ENCODE measurements around the gene LPP.
A peak's percentile ranks its signal among the peaks of the same experiment; 100 is the strongest.

Gene LPP

GRCh38 chr3:188469228-188469885, 315.4 kb downstream of the LPP start:
- DNase-seq: peak in 7 of 56 donors; percentile 2 to 13 (median 8)

- no peak for DNase-seq
Observed at GRCh38 chr3:188470508-188471130, 316.7 kb downstream of the LPP start.

DNA sequence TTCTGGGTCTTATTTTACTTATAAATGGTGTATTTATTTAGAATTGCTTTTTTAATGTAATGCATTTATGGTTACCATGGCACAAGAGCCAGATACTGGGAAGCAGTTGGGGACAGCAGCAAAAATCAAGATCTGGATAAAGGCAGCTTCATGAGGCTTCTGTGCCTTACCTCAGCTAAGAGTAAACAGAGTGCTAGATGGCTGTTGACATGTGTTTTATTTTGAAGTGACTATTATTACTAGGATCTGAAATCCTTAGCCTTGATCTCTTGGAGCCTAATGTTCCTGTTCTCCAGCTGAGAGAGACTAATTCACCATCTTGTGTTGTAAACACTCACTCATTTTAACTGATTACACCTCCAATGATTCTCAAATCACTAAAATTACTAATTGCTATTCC, 317.8 kb downstream of the LPP start:
- no peak for DNase-seq

DNA sequence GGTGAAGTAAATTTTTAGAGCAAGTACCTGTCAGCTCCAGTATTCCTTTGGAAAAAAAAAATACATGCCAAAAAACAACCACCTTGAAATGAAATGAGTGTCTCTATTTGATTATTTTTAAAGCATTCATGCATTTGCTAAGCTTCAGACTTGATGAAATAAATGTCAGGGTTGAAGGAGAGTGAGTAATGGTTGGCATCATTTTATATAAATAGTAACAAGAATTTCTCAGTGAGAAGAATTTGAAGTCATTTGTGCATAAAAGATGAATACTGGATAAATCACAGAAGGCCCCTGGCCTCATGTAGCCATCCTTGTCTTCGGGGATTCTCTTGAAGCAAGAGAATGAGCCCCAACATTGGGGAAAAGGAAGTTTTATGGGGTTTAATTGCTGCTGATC, 318.4 kb downstream of the LPP start:
- no peak for DNase-seq

DNA sequence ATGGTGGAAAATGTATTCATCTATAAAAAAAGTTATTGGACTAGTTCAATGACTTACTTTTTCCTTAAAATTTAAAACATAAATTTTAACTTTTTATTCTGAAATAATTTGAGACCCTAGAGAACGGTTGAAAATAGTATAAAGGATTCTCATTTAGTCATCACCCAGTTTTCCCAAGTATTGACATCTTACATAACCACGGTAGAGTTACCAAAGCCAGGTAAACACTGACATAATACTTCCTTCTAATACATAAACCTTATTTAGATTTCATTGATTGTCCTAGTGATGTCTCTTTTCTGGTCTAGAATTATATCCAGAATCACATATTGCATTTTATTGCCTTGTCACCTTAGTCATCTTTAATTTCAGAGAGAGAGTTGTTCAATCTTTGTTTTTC, 319.1 kb downstream of the LPP start:
- DNase-seq: no peak

GRCh38 chr3:188473591-188474288, 319.8 kb downstream of the LPP start:
- DNase-seq: no peak

DNA sequence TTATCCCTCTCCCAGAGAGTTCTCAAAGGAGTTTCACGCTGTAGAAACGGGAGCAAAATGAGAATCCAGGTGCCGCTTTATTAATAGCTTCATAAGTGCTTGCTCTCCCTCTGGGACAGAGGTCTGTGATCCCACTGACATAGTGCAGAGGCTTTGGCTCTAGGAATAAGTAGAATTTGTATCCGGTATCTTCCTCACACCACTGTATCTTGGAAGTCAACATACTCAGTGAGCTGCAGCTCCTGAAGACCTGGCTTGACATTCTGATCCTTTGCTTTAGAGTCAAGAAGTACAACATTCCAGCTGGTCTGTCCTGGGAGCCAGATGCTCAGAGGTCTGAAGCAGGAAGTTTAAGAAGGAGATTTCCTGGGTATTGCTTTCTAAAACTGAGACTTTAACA, 323.0 kb downstream of the LPP start:
- DNase-seq: no peak

GRCh38 chr3:188480011-188480410, 326.1 kb downstream of the LPP start:
- no peak for DNase-seq

DNA sequence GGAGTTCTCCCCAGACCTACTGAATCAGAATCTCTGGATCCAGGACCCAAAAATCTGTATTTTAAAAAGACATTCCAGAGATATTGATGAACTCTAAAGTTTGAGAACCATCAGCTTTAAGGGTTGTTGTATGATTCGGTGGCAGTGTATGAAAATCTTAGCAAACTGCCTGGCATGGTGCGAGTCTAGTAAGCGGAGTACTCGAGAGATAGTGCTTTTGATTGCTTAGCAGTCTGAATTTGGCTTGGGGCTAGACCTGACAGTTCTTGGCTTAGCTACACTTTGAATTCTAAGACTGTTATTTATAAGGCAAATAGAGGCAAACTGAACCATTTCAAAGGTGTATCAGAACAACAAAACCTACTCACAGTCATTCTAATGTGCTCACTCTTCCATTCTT, 329.0 kb downstream of the LPP start:
- no peak for DNase-seq

- DNase-seq: no peak
Observed at GRCh38 chr3:188486126-188486525, 332.2 kb downstream of the LPP start.

DNA sequence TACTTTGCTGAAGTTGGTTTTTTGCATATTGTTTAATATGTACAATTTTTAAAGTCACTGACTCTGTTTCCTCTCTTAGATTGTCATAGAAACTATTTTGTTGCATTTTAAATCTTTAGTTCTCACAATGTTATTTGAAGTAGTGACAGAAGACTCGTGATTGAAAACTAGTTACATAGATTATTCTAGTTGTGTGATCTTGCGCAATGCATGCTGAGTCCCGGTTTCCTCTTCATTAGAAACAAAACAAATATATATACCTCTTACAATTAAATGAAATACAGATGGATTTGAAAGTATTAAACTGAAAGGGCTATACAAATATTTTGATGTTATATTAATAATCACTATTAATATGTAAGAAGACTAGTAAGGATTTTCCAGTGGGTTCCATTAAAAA, 333.0 kb downstream of the LPP start:
- no peak for DNase-seq

DNA sequence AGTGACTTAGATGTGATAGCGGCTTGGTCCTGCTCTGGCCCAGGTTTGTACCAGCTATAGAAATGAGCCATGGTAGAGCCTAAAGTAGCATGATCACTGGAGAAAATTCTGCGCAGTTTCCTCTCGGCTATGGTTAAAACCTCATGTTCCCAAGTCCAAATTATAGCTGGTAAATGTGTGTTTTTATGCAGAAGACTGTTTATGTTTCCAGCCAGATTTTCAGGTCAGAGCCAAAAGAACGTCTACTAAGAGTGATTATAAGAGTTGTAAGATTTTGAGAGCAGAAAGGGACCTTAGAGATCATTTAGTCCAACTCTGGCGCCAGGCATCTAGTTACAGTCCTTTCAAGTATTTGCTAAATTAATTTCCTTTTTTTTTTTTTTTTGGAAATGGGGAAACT, 333.7 kb downstream of the LPP start:
- no peak for DNase-seq

DNA sequence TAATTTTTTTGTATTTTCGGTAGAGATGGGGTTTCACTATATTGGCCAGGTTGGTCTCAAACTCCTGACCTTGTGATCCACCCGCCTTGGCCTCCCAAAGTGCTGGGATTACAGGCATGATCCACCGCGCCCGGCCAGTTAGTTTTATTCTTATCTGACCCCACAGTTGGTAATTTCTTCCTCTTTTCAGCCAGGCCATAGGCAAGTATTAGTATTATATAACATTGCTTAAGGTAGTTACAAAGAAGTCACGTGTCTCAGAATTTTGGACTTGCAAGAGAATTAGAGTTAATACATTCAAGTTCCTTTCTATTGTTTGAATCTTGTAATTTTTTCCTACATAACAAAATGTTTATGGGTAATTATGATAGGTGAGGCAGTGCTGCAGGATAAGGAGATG, 334.8 kb downstream of the LPP start:
- DNase-seq: no peak

DNA sequence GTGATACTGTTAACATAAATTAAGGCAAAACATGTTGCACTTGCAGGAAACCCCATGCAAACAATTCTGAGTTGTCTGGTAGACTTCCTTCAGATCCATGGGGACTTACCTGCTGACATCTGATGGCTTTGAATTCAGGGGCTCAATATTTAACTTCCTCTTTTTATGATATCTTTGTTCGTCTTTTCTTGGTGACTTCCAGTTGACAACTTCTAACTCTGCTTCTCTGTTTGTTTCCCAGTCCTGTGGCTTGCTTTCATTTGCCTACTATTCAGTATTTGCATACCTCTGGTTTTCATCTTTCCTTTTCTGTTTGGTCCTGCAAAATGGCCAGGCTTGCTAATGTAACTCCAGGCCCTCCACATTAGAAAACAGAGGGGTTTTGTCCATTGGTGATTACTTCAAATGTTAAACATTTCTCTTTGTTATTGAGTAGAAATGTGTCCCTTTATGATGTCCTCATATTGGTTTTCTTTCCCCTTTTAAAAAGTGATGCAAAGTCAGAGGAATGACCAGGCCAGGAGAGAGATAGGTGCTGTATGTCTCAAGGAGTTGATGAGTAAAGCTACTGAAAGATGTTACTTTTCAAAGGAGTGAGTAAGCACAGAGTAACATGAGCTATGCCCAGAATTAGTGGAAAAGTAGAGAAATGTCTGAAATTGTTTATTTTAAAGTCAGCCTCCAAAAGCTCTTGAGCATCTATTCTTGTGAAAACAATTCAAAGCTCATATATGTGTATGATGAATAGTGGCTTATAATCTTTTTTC, 335.9 kb downstream of the LPP start:
- no peak for DNase-seq

- DNase-seq: no peak
Observed at GRCh38 chr3:188490416-188490815, 336.5 kb downstream of the LPP start.

DNA sequence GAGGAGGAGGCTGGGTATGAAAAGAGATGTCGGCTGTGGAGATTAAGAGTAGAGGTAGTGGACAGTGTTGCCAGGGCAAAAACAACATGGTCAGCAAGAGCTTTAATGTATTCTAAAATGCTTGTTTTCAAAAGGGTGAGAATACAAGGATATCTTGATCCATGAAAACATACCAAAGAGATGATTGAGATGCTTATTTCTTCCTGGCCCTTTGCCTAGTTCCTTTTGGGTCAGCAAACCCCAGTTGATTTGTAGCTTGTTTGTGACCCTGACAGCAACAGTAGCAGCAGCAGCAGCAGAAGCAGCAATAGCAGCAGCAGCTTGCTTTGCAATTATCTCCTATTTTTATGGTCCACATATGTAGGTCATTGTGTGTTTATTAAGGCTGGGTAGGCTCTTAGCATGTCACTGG, 337.3 kb downstream of the LPP start:
- no peak for DNase-seq

GRCh38 chr3:188496390-188496789, 342.4 kb downstream of the LPP start:
- no peak for DNase-seq

DNA sequence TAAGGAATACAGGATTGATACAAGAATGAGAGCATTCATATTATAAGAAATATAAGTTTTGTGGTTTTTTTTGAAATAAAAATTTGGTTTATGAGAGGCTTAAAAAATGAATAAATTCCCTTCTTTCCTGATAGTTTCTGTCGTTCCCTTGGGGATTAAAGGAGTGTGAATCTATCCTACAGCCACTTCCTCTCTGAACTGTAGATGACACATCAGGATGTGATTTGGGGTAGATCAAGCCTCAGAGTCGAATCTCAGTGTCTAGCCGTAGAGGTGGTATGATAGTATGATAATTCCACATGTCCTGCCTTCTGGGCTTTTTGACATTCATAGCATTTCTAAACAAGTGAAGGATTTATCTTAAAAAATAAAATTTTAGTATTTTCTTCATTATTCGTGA, 343.1 kb downstream of the LPP start:
- no peak for DNase-seq

DNA sequence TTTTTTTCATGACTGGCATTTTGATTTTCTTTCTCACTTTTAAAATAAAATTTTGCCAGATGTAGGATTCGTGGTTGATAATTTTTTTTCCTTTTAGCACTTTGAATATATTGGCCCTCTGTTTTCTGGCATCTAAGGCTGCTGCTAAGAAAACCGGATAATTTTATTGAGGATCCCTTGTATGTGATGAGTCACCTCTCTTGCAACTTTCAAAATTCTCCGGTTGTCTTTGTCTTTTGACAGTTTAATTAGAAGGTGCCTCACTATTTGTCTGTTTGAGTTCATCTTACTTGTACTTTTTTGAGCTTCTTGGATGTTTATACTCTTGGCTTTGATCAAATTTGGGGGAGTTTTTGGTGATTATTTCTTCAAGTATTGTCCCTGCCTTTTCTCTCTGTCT, 349.7 kb downstream of the LPP start:
- DNase-seq: no peak

GRCh38 chr3:188505151-188505550, 351.2 kb downstream of the LPP start:
- no peak for DNase-seq

- DNase-seq: no peak
Observed at GRCh38 chr3:188505911-188506310, 352.0 kb downstream of the LPP start.

DNA sequence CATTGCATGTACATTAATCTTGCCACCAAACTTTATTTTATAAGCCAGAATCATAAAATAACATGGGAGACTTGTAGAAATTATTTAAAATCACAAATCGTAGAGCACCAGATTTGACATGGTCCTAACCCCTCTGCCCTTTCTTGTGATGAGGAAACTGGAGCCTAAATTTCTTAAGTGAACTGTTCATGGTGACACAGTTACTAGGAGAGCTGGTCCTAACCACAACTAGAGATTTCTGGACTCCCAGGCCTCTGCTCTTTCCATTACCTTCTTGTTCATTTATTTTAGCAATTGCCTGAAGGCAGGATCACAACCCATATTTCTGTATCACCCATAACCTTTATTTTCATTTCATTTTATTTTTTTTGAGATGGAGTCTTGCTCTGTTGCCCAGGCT, 352.5 kb downstream of the LPP start:
- no peak for DNase-seq

Measured in amygdala (tissue), 56 donors.